Prostate gland (tissue), 2 donors: ENCODE results near the gene EIF2B1.

Experiments used
- CTCF ChIP-seq, 4 experiments: fragments of 200-600 bp in 2 of 4; fragments of 450-650 bp in 2 of 4; sonication (generic) in 2 of 4; IDR thresholded peaks; 1 replicate in 3 of 4; 2 replicates in 1 of 4; pipeline ENCODE4 v1.5.1; 2016 to 2019; ENCODE audit warnings: antibody characterized with exemption in 4 of 4, mild to moderate bottlenecking in 2 of 4, moderate library complexity in 2 of 4
- POLR2A ChIP-seq: fragments of 450-650 bp; IDR thresholded peaks from one replicate; pipeline ENCODE4 v1.6.1; 2016; ENCODE audit warnings: antibody characterized with exemption, mild to moderate bottlenecking
- POLR2AphosphoS5 ChIP-seq: sonication (generic); formaldehyde crosslinking; IDR thresholded peaks from one replicate; pipeline ENCODE4 v1.6.1; 2017; ENCODE audit warnings: antibody characterized with exemption

GRCh38 chr12:123599310-123599709, 34.2 kb downstream of the EIF2B1 start:
- no peak for TF ChIP-seq CTCF (IDR thresholded peaks at IDR 0.05)
- TF ChIP-seq POLR2A: no peak
- TF ChIP-seq POLR2AphosphoS5: no peak
